B cell (primary cell): ENCODE measurements around the gene TPST1. TPM values are rescaled to one million over a fixed set of nuclear protein-coding genes. Genes with fewer than 3 reads are reported as not detected.

ENCODE experiments used
- ATAC-seq: fragments of 200-7000 bp; cut with Tn5 transposase; one replicate; pipeline ENCODE4 v1.10.0; 2021; ENCODE audit warnings: low read depth, mild to moderate bottlenecking, moderate number of reproducible peaks, moderate library complexity
- CTCF ChIA-PET: fragments of 350-600 bp; sonication (Branson Sonifier 250); formaldehyde crosslinking; loops from one replicate; lab custom pipeline; 2021; ENCODE audit warnings: antibody characterized with exemption, inconsistent platforms; lab: Charles Lee
- POLR2A ChIA-PET: fragments of 350-600 bp; sonication (Branson Sonifier 250); formaldehyde crosslinking; loops from one replicate; lab custom pipeline; 2021; ENCODE audit warnings: antibody characterized with exemption; lab: Charles Lee
- DNase-seq: peaks from one replicate; pipeline ENCODE4 v3.0.0; 2013
- H2AFZ ChIP-seq: 2 replicates; pipeline ENCODE4 v1.6.1; 2012; ENCODE audit warnings: mild to moderate bottlenecking, low read depth, low read length; ENCODE audit not compliant: insufficient read depth, poor library complexity, severe bottlenecking
- H3K27ac ChIP-seq, 2 donors: 1 replicate in 1 of 2; 2 replicates in 1 of 2; pipeline ENCODE4 v1.5.1; 2012 to 2013; ENCODE audit warnings: low read length in 2 of 2, mild to moderate bottlenecking in 2 of 2, moderate library complexity in 1 of 2
- H3K27me3 ChIP-seq, 4 experiments: fragments of 200-600 bp in 1 of 4; sonication (generic) in 1 of 4; replicated peaks in 1 of 4; 1 replicate in 2 of 4; 2 replicates in 2 of 4; pipeline versions ENCODE4 v1.6.1 to v1.7.0; 2013 to 2016; ENCODE audit warnings: low read length in 3 of 4, mild to moderate bottlenecking in 2 of 4, mixed read lengths in 1 of 4, moderate library complexity in 1 of 4; ENCODE audit not compliant: insufficient read depth in 4 of 4, control insufficient read depth in 3 of 4; ENCODE audit errors: control extremely low read depth in 1 of 4
- H3K36me3 ChIP-seq, 2 experiments: replicated peaks in 1 of 2; 1 replicate in 1 of 2; 2 replicates in 1 of 2; pipeline versions ENCODE4 v1.6.1 to v1.7.1; 2013; ENCODE audit warnings: low read length in 1 of 2; ENCODE audit not compliant: insufficient read depth in 2 of 2, control insufficient read depth in 1 of 2; ENCODE audit errors: control extremely low read depth in 1 of 2, extremely low read depth in 1 of 2
- H3K4me1 ChIP-seq, 2 donors: fragments of 200-600 bp in 1 of 2; sonication (generic) in 1 of 2; 1 replicate in 1 of 2; 2 replicates in 1 of 2; pipeline versions ENCODE4 v1.5.1 to v1.6.1; 2013 to 2017; ENCODE audit warnings: low read length in 2 of 2; ENCODE audit not compliant: control insufficient read depth in 2 of 2, insufficient read depth in 2 of 2
- H3K4me2 ChIP-seq: replicated peaks from 2 replicates; pipeline ENCODE3; 2012; ENCODE audit warnings: mild to moderate bottlenecking, low read depth, low read length; ENCODE audit not compliant: poor library complexity, severe bottlenecking
- H3K4me3 ChIP-seq, 5 experiments: fragments of 200-600 bp in 1 of 5; sonication (generic) in 1 of 5; 1 replicate in 3 of 5; 2 replicates in 2 of 5; pipeline versions ENCODE4 v1.5.1 to v1.7.0; 2011 to 2016; ENCODE audit warnings: low read length in 4 of 5, mild to moderate bottlenecking in 4 of 5, low read depth in 2 of 5, control low read depth in 1 of 5, moderate library complexity in 1 of 5; ENCODE audit not compliant: insufficient read depth in 1 of 5; ENCODE audit errors: control extremely low read depth in 1 of 5, extremely low read depth in 1 of 5
- H3K79me2 ChIP-seq: fragments of 200-600 bp; sonication (generic); one replicate; pipeline ENCODE4 v1.6.0; 2016; ENCODE audit warnings: low read length; ENCODE audit not compliant: control insufficient read depth, insufficient read depth
- H3K9ac ChIP-seq: fragments of 200-600 bp; sonication (generic); 2 replicates; pipeline ENCODE4 v1.6.1; 2017; ENCODE audit warnings: mild to moderate bottlenecking, low read length, moderate library complexity
- H3K9me3 ChIP-seq, 3 donors: one replicate each; pipeline versions ENCODE4 v1.6.1 to v1.7.1; 2013; ENCODE audit warnings: low read length in 2 of 3; ENCODE audit not compliant: control insufficient read depth in 2 of 3, insufficient read depth in 1 of 3; ENCODE audit errors: control extremely low read depth in 1 of 3
- H4K20me1 ChIP-seq: 2 replicates; pipeline ENCODE4 v1.6.0; 2012; ENCODE audit warnings: mild to moderate bottlenecking, low read length; ENCODE audit not compliant: insufficient read depth, control insufficient read depth, poor library complexity, severe bottlenecking
- H3K27ac Mint-ChIP-seq: one replicate; pipeline ENCODE4 v1.8.0; 2021; ENCODE audit warnings: mixed read lengths
- H3K27me3 Mint-ChIP-seq: one replicate; pipeline ENCODE4 v1.8.0; 2021; ENCODE audit warnings: mixed read lengths
- H3K4me1 Mint-ChIP-seq: one replicate; pipeline ENCODE4 v1.8.0; 2021; ENCODE audit warnings: mixed read lengths
- H3K4me3 Mint-ChIP-seq: one replicate; pipeline ENCODE4 v1.8.0; 2021; ENCODE audit warnings: mixed read lengths
- H3K9me3 Mint-ChIP-seq: one replicate; pipeline ENCODE4 v1.8.0; 2022; ENCODE audit warnings: mixed read lengths; ENCODE audit not compliant: insufficient read depth
- EZH2 ChIP-seq: IDR thresholded peaks from 2 replicates; pipeline ENCODE4 v1.6.1; 2012; ENCODE audit warnings: borderline replicate concordance, low read depth, mild to moderate bottlenecking, moderate library complexity, low read length; ENCODE audit not compliant: insufficient read depth, poor library complexity, severe bottlenecking
- WGBS: methylation state at CpG from one replicate; pipeline ENCODE4 v1.1.5; 2013; ENCODE audit warnings: missing lambda C conversion rate; ENCODE audit not compliant: insufficient coverage; 5-methylcytosine and 5-hydroxymethylcytosine counted together
- intact Hi-C: fragments of 100-400 bp; cut with micrococcal nuclease; formaldehyde crosslinking; loops from one replicate; pipeline ENCODE4 v1.10.0; 2022
- polyA plus RNA-seq: library from polyadenylated mRNA; depleted of rRNA; stranded (reverse); fragments of >200 nt; gene quantifications from 2 replicates; pipeline ENCODE4 v1.2.3, GENCODE V29; 2012
- total RNA-seq, 2 donors: library from RNA; stranded (reverse); fragments of 120-200 nt in 1 of 2; gene quantifications; 1 replicate in 1 of 2; 2 replicates in 1 of 2; pipeline versions ENCODE4 v1.2.3 to v1.2.4, GENCODE V29; 2013 to 2022
- TF ChIP-seq, protein P1 (sequence below): fragments of 200-600 bp; IDR thresholded peaks from one replicate; pipeline ENCODE4 v1.8.0; 2022; ENCODE audit warnings: antibody characterized with exemption, mild to moderate bottlenecking

Gene TPST1
- total and polyA plus RNA-seq, 2 donors (not counting 1 experiment from before 2014, with no cell fraction given): 13.0 to 17.0 TPM

DNA sequence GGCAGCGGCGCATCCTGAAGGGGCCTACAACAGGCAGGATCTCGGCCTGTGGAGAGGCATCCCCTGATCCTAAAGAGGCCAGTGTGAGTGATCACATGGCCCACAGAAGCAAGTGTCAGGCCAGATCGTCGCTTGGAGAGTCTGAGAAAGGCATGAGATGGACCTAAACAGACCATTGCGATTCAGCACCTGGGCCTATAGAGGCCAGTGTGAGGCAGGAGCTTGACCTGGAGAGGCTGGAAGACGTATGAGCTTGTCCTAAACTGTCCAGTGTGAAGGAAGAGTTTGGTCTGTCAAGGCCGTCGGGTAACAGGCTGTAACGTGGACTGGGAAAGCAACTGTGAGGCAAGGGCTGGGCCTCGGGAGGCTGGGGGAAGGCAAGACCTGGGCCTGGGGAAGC is 172.6 kb downstream of the TPST1 start:
- peaks cover 0 to 3% of the 10 kb centered on the region in 2 experiments for H3K36me3 ChIP-seq
- peaks cover 0 to 22% (median 10%) of the 10 kb centered on the region in 3 donors for H3K9me3 ChIP-seq
- intact Hi-C loops: no loop called here
- Mint-ChIP-seq H3K4me3 (no peak overlapping the region), H3K4me1 (no peaks in the 10 kb centered on the region), H3K9me3 (peaks cover 3% of the 10 kb centered on the region), H3K27me3 (no peaks in the 10 kb centered on the region), H3K27ac (no peak overlapping the region)
- no peaks in the 10 kb centered on the region for H3K4me1 ChIP-seq
- CTCF ChIA-PET: no interaction called here
- H3K4me3 ChIP-seq: no peak overlapping the region
- H3K27me3 ChIP-seq: no peaks in the 10 kb centered on the region
- ATAC-seq (no peak), DNase-seq (no peak)
- no peak overlapping the region for H3K4me2 ChIP-seq
- over 99% methylated on average over 11 of the region's 11 CpGs for WGBS
- TF ChIP-seq, protein P1, sequence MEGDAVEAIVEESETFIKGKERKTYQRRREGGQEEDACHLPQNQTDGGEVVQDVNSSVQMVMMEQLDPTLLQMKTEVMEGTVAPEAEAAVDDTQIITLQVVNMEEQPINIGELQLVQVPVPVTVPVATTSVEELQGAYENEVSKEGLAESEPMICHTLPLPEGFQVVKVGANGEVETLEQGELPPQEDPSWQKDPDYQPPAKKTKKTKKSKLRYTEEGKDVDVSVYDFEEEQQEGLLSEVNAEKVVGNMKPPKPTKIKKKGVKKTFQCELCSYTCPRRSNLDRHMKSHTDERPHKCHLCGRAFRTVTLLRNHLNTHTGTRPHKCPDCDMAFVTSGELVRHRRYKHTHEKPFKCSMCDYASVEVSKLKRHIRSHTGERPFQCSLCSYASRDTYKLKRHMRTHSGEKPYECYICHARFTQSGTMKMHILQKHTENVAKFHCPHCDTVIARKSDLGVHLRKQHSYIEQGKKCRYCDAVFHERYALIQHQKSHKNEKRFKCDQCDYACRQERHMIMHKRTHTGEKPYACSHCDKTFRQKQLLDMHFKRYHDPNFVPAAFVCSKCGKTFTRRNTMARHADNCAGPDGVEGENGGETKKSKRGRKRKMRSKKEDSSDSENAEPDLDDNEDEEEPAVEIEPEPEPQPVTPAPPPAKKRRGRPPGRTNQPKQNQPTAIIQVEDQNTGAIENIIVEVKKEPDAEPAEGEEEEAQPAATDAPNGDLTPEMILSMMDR: no peak
- no peak for TF ChIP-seq EZH2
- POLR2A ChIA-PET: no interaction called here
- no peaks in the 10 kb centered on the region for H3K79me2 ChIP-seq
- no peaks in the 10 kb centered on the region for H4K20me1 ChIP-seq
- no peak overlapping the region for H3K9ac ChIP-seq
- no peak overlapping the region for H2AFZ ChIP-seq
- no peak overlapping the region for H3K27ac ChIP-seq

DNA sequence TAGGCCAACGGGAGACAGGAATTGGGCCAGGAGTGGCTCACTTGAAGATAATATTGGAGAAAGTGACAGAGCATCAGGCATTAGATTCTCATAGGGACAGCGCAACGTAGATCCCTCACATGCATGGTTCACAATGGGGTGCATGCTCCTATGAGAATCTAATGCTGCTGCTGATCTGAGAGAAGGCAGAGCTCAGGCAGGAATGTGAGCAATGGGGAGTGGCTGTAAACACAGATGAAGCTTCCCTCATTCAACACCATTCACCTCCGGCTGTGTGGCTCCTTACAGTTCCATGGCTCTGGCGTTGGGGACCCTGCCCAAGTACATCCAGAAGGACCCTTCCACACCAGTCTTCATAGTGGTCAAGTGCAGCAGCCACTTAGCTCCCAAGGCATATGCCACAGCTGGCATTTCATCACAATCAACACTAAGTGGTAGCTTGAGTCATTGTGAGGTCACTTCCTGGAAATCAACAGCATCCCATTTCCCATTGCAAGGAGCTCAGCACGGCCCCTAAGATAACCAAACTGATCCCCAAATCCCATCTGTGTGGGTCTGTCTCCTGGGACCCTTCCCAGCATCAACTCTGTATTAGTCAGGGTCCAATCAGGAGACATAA is 174.5 kb downstream of the TPST1 start:
- Histone ChIP-seq H3K4me3 (no peak overlapping the region), H3K36me3 (peaks cover 0 to 3% of the 10 kb centered on the region in 2 experiments), H3K27ac (no peak overlapping the region), H3K9me3 (peaks cover 0 to 22% (median 10%) of the 10 kb centered on the region in 3 donors), H2AFZ (no peak overlapping the region), H3K9ac (no peak overlapping the region), H3K79me2 (no peaks in the 10 kb centered on the region), H4K20me1 (no peaks in the 10 kb centered on the region), H3K27me3 (no peaks in the 10 kb centered on the region), H3K4me1 (no peaks in the 10 kb centered on the region), H3K4me2 (no peak overlapping the region)
- H3K4me3 Mint-ChIP-seq: no peak overlapping the region
- DNase-seq (no peak), ATAC-seq (no peak)
- ChIA-PET POLR2A (no interaction called here), CTCF (no interaction called here)
- no peaks in the 10 kb centered on the region for H3K4me1 Mint-ChIP-seq
- intact Hi-C loops: no loop called here
- no peak overlapping the region for H3K27ac Mint-ChIP-seq
- H3K9me3 Mint-ChIP-seq: peaks cover 3% of the 10 kb centered on the region
- 94% methylated on average over 6 of the region's 6 CpGs for WGBS
- TF ChIP-seq, protein P1: no peak
- no peak for TF ChIP-seq EZH2
- no peaks in the 10 kb centered on the region for H3K27me3 Mint-ChIP-seq
